ENCODE results near the gene NR2E3. TPM values are rescaled to one million over a fixed set of nuclear protein-coding genes. Genes with fewer than 3 reads are reported as not detected.

NR2E3 gene
- polyA plus RNA-seq, 3 donors, result not detected

DNA sequence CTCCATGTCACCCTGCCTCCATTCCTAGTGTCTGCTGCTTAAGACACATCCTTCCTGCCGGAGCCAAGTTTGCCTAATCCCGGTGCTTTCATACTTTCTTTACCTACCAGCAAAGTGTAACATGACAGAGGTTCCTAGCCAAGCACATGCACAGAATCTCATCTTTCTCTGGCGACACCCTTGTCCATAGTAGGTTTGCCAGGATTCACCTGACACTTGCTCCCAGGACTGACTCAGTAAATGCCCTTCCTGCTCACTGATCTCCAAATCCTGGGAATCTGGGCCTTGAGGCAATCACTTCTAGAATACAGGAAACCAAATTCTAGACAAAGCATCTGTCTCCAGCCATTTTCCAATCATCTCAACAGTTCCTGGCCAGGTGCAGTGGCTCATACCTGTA, 10.2 kb upstream of the NR2E3 start:
- Histone ChIP-seq H3K4me3 (replicated peaks in 1 of 3; ENCODE audit: low read depth in 2 of 3, low read length in 3 of 3) (no peak overlapping the region), H3K9ac (ENCODE audit: insufficient read depth, low read length, poor library complexity, severe bottlenecking) (no peak overlapping the region), H3K27ac (ENCODE audit: low read depth in 1 of 2, low read length in 2 of 2) (no peak overlapping the region), H3K9me3 (replicated peaks in 1 of 2; ENCODE audit: control insufficient read depth in 1 of 2, insufficient read depth in 1 of 2, low read length in 2 of 2) (no peaks in the 10 kb centered on the region), H3K27me3 (ENCODE audit: control insufficient read depth in 2 of 2, insufficient read depth in 2 of 2, low read length in 2 of 2) (no peaks in the 10 kb centered on the region), H3K4me1 (ENCODE audit: control insufficient read depth in 1 of 2, insufficient read depth in 2 of 2, low read length in 2 of 2) (no peaks in the 10 kb centered on the region), H4K20me1 (ENCODE audit: insufficient read depth, low read length) (no peaks in the 10 kb centered on the region), H3K4me2 (replicated peaks; ENCODE audit: extremely low read depth, low read length, poor library complexity, severe bottlenecking) (no peak overlapping the region), H2AFZ (ENCODE audit: insufficient read depth, low read depth, low read length, poor library complexity, severe bottlenecking) (no peak overlapping the region), H3K79me2 (ENCODE audit: insufficient read depth, low read length) (no peaks in the 10 kb centered on the region), H3K36me3 (replicated peaks in 1 of 2; ENCODE audit: control insufficient read depth in 1 of 2, insufficient read depth in 2 of 2, low read length in 2 of 2) (no peaks in the 10 kb centered on the region)
- H3K4me3 Mint-ChIP-seq, result no peak overlapping the region
- H3K9me3 Mint-ChIP-seq, result peaks cover 0 to 6% (median 3%) of the 10 kb centered on the region in 7 donors
- WGBS (ENCODE audit: insufficient coverage), result 94% methylated on average over 3 of the region's 3 CpGs
- peaks cover 6 to 8% (median 7%) of the 10 kb centered on the region in 3 donors for H3K27me3 Mint-ChIP-seq (ENCODE audit: low read depth in 3 of 3)
- no peak for DNase-seq
- intact Hi-C loops (cut with micrococcal nuclease), result loop anchor here in 1 of 2 donors (2.0 kb wide), 1 partner anchor 55 kb away; no protein-coding TSS in a partner anchor
- no peak overlapping the region for H3K27ac Mint-ChIP-seq
- no peaks in the 10 kb centered on the region for H3K36me3 Mint-ChIP-seq
- peaks cover 2% of the 10 kb centered on the region for H3K4me1 Mint-ChIP-seq
- TF ChIP-seq, protein P1, sequence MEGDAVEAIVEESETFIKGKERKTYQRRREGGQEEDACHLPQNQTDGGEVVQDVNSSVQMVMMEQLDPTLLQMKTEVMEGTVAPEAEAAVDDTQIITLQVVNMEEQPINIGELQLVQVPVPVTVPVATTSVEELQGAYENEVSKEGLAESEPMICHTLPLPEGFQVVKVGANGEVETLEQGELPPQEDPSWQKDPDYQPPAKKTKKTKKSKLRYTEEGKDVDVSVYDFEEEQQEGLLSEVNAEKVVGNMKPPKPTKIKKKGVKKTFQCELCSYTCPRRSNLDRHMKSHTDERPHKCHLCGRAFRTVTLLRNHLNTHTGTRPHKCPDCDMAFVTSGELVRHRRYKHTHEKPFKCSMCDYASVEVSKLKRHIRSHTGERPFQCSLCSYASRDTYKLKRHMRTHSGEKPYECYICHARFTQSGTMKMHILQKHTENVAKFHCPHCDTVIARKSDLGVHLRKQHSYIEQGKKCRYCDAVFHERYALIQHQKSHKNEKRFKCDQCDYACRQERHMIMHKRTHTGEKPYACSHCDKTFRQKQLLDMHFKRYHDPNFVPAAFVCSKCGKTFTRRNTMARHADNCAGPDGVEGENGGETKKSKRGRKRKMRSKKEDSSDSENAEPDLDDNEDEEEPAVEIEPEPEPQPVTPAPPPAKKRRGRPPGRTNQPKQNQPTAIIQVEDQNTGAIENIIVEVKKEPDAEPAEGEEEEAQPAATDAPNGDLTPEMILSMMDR (IDR thresholded peaks at IDR 0.05), result no peak

DNA sequence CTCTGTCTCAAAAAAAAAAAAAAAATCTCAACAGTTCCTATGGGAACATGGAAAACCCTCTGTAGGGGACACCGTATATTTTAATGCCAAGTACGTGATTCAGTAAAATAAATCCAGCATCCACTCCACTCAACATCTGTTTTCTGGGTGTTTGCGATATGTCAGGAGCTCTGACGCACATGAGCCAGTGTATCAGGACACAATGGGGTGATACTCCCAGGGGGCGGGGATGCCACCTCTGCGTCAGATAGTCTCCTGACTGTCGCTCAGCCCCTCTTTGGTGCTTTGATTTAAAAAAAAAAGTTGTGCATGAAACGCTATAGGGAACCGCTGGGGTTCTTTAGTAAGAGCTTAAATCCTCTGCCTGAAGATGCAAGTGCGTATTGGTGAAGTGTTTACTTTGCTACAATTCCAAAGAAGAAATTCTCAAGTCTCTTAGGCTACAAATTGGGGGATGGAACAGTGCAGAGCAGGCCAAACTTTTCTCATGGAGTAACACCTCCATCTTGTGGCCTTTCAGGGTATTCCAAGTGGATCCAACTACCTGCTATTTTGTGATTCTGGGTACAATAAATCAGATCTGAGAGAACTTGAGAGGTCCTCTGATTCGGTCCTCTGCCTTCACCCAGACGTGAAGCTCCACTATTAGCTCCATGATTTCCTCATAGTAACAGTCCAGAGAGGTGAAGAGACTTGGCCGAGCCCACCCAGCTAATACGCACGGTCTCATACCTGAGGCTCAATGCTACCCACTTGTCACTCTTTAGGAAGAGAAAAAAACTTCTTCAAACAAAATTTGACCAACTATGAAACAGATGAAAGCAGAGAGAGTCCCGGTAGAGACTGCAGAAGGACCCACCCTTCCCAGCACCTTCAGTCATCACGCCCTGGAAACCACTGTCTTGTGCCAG, 9.3 kb upstream of the NR2E3 start:
- DNase-seq, result peak in 2 of 3 donors; percentile 5 to 10
- H3K4me2 ChIP-seq (replicated peaks; ENCODE audit: extremely low read depth, low read length, poor library complexity, severe bottlenecking), result no peak overlapping the region
- H3K36me3 ChIP-seq (replicated peaks in 1 of 2; ENCODE audit: control insufficient read depth in 1 of 2, insufficient read depth in 2 of 2, low read length in 2 of 2), result no peaks in the 10 kb centered on the region
- H3K4me1 Mint-ChIP-seq, result peaks cover 2% of the 10 kb centered on the region
- H3K36me3 Mint-ChIP-seq, result no peaks in the 10 kb centered on the region
- no peak overlapping the region for H3K27ac Mint-ChIP-seq
- H3K27me3 Mint-ChIP-seq (ENCODE audit: low read depth in 3 of 3), result peaks cover 6 to 8% (median 7%) of the 10 kb centered on the region in 3 donors
- no peak overlapping the region for H2AFZ ChIP-seq (ENCODE audit: insufficient read depth, low read depth, low read length, poor library complexity, severe bottlenecking)
- H4K20me1 ChIP-seq (ENCODE audit: insufficient read depth, low read length), result no peaks in the 10 kb centered on the region
- no peak overlapping the region for H3K4me3 ChIP-seq (replicated peaks in 1 of 3; ENCODE audit: low read depth in 2 of 3, low read length in 3 of 3)
- TF ChIP-seq, protein P1 (IDR thresholded peaks at IDR 0.05), result peak; percentile 60
- no peaks in the 10 kb centered on the region for H3K79me2 ChIP-seq (ENCODE audit: insufficient read depth, low read length)
- no peaks in the 10 kb centered on the region for H3K4me1 ChIP-seq (ENCODE audit: control insufficient read depth in 1 of 2, insufficient read depth in 2 of 2, low read length in 2 of 2)
- no peak overlapping the region for H3K27ac ChIP-seq (ENCODE audit: low read depth in 1 of 2, low read length in 2 of 2)
- intact Hi-C loops (cut with micrococcal nuclease), result loop anchor here in 1 of 2 donors (2.0 kb wide), 1 partner anchor 56 kb away; no protein-coding TSS in a partner anchor
- no peaks in the 10 kb centered on the region for H3K9me3 ChIP-seq (replicated peaks in 1 of 2; ENCODE audit: control insufficient read depth in 1 of 2, insufficient read depth in 1 of 2, low read length in 2 of 2)
- no peaks in the 10 kb centered on the region for H3K27me3 ChIP-seq (ENCODE audit: control insufficient read depth in 2 of 2, insufficient read depth in 2 of 2, low read length in 2 of 2)
- no peak overlapping the region for H3K4me3 Mint-ChIP-seq
- no peak overlapping the region for H3K9ac ChIP-seq (ENCODE audit: insufficient read depth, low read length, poor library complexity, severe bottlenecking)
- WGBS (ENCODE audit: insufficient coverage), result 74% methylated on average over 16 of the region's 17 CpGs
- H3K9me3 Mint-ChIP-seq, result peaks cover 0 to 6% (median 3%) of the 10 kb centered on the region in 7 donors

Measured in CD14-positive monocyte (primary cell).